CD4-positive, alpha-beta T cell treated with Interleukin-6 for 4 hours (primary cell): ENCODE results near the gene FRAS1.
"Not testable (repeated sequence)": the region's sequence is repeated elsewhere in the genome, so short reads cannot be mapped to it uniquely, and the experiment has no call there.

ENCODE experiments used
- DNase-seq: peaks from one replicate; pipeline ENCODE4 v3.0.0-alpha.2; 2020; ENCODE audit warnings: mixed read lengths

The FRAS1 gene

DNA sequence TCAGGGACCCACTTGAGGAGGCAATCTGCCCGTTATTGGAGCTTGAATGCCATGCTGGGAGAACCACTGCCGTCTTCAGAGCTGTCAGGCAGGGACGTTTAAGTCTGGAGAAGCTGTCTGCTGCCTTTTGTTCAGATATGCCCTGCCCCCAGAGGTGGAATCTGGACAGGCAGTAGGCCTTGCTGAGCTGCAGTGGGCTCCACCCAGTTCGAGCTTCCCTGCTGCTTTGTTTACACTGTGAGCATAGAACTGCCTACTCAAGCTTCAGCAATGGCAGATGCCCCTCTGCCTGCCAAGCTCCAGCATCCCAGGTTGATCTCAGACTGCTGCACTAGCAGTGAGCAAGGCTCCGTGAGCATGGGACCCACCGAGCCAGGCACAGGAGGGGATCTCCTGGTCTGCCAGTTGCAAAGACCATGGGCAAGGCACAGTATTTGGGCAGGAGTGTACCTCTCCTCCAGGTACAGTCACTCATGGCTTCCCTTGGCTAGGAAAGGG, 68.8 kb downstream of the FRAS1 start:
- not testable (repeated sequence) for DNase-seq

DNA sequence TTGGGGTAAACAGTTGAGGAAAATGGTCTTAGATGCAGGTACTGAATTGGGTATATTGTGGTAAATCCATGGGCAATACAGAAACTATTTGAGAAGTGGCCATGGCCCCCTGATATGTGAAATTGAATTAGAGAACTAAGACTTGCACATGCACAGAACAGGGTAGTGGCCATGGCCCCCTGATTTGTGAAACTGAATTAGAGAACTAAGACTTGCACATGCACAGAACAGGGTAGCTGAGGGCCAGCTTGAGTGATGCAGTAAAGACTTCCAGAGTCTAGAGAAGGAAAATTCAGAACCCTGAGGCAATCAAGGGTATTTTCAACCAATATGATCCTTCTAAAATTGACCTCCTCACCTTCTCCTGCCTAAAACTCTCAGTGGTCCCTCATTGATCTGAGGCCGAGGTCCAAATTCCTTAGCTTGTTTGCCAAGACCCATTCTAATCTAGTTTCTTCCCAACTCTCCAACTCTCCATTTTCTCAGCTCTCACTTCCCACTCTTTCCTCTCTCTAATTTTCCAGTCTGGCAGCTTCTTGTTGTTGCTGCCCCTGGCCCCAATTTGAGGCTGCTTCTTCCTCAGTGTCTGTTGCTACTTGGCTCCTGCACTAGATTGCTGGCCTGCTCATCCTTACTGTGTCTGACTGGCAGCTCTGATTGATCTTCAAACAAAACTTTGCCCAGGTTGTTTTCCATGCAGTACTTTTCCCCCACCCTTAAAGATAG, 72.4 kb downstream of the FRAS1 start:
- DNase-seq = no peak

GRCh38 chr4:78131403-78131802, 74.3 kb downstream of the FRAS1 start:
- DNase-seq = no peak

DNA sequence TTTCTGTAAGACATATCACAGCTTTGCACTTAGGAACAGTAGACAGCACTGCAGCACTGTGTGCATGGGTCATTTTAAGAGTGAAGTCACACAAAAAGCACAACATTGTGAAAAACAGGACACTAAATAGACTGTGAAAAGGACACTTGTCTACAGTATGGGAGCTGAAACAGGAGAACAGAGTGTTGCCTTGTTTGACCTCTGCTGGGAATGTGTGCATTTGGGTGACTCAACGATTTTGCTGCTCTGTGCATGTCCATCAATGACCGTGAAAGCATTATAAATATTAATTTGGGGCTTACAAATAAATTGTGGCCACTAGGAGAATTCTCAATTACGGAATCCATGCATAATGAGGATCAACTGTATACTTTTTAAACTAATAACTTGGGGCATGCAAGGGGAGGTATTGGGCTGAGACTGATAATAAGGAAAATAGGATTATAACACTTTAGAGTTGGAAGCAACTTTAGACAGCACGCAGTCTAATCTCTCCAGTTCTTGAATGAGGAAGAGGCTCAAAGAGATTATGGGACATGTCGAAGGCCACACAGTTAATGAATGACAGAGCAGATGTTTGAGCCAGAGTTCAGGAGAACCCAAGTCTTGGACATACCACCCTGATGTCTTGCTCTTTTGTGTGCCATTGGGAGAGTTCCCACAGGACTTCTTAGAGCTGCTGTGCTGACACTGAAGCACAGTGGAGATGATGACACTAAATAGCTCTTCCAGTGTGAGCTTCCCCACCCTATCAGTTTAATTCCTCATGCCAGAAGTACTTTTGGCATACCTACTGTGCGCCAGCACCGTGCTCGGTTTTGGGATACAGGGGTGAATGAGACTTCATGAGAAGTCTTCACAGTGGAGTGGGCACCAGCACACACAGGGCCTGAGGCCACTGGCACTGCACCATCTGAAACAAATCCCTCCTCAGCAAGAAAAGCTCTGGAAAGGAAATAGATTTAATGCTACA, 79.3 kb downstream of the FRAS1 start:
- DNase-seq = no peak

DNA sequence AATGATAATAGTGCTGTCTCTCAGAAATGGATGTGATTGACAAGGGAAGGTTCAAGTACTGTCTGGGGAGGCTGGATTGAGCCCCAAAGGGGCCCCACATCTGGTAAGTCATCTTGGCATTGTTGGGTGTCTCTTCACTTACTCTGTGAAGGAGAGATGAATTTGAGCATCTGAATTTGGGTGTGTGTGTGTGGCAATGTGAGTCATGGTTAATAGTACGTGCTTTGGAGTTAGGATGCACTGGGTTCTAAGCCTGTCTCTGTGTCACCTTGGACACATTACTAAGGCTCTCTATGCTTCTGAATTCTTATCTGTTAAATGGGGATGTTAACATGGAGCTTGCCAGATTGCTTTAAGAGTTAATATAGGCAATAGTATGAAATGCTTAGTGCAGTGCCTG, 80.4 kb downstream of the FRAS1 start:
- DNase-seq = no peak

GRCh38 chr4:78138252-78138651, 81.1 kb downstream of the FRAS1 start:
- no peak for DNase-seq

GRCh38 chr4:78143634-78144033, 86.5 kb downstream of the FRAS1 start:
- DNase-seq = no peak

GRCh38 chr4:78145008-78145407, 87.9 kb downstream of the FRAS1 start:
- DNase-seq = no peak

DNA sequence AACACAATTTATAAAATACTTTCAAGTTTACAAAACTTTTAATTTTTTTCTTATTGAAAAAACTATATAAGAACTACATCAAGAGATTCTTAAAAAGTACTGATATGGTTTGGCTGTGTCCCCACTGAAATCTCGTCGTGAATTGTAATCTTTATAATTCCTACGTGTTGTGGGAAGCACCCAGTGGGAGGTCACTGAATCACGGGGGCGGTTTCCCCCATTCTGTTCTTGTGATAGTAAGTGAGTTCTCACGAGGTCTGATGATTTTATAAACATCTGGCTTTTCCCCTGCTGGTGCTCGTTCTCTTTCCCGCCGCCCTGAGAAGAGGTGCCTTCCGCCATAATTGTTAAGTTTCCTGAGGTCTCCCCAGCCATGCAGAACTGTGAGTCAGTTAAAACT, 88.5 kb downstream of the FRAS1 start:
- no peak for DNase-seq

DNA sequence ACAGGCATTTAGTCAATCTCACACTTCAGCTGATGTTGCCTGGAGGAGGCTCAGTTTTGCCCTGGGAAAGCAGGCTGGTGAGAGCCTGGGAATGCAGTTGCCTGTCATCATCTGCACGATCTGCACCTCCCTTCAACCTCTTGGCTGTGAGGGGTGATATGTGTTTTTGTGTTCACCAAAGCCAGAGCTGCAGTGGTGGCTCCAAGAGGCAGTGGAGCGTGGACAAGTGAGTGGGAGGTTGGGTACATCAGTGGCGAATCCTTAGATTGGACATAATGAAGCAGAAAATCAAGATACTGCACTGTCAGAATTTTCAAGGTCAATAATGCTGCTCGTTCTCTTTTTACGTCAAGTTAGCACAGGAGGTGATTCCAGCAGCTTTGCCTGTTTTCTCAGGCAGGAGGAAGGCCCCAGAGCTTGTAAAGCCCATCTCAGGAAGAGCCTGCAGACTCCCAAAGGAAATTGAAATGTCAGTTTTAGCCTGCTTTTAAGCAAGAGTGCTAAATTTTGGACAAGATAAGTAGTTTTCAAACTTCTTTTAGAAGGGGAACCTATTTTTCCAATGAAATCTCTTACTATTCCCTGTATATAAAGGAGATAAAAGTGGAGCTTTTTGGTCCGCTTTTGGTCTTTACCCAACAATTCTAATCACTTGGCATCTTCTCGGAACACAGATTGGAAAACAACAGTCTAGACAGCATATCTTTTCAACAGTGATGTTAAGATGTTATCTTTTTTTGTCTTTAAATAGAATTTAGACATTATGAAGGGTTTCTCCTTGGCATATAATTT, 92.8 kb downstream of the FRAS1 start:
- no peak for DNase-seq

GRCh38 chr4:78150543-78150864, 93.4 kb downstream of the FRAS1 start:
- no peak for DNase-seq

DNA sequence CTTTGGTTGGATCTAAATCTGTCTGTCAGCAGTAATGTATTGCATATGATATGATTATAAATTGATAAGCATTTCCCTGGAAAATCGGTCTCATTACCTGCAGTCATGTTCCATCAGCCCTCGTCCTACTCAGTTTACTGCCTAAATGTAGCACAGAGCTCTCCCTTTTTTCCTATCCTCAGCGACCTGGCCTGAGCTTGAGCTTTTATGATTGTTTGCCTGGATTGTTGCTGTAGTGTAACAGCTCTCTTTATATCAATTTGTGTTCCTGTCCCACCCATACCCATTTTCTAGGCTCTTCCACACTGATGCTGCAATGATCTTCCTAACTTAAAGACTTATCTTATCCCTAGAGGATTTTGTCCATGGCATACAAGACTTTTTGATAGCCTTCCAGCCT, 95.7 kb downstream of the FRAS1 start:
- DNase-seq = no peak

DNA sequence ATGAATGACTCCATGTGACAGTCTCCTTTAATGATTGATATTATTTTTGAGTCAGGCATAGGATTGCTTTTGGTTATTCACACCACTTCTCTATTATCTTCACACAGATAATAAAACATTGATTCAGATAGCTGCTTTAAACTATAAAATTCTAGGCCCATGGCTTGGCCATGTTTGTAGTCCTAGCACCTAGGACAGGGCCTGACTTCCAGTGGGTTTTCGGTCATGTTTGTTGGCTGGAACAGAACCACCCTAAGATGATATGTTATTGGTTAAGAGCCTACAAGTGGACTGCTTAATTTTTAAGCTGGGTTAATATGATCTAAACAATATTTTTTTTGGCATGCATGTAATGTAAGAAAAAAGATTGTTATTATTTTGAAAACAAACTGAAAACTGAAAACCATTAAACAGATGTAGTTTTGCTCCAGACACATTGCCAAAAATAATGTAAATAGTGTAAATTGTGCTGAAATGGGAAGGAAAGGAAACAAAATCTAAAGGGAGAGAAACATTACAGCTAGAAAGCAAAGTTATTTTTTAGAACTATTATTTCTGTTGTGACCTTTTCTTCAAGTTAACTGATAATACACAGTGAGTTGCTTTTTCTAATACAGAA, 98.0 kb downstream of the FRAS1 start:
- no peak for DNase-seq

DNA sequence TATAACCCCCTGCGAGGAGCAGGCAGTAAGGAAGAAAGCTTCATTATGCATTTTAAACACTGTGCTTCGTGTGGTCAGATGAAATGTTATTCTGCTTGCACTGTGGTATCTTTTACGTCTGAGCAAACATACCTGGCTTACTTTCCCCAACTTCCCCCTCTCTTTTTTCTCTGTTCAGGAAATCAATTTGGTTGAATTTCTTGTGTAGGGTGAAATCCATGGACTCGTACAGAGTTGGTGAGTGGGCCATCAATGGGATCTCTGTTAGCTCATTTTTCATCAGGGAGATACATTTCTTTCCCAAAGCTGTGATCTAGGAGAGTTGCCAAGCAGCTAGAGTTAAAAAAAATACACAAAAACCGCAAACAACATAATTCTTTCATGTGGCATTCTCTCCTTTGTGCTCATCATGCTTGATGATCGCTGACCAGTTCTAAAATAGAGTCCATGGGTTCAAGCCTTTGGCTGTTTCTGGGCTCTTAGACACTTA, 98.5 kb downstream of the FRAS1 start:
- DNase-seq = no peak

DNA sequence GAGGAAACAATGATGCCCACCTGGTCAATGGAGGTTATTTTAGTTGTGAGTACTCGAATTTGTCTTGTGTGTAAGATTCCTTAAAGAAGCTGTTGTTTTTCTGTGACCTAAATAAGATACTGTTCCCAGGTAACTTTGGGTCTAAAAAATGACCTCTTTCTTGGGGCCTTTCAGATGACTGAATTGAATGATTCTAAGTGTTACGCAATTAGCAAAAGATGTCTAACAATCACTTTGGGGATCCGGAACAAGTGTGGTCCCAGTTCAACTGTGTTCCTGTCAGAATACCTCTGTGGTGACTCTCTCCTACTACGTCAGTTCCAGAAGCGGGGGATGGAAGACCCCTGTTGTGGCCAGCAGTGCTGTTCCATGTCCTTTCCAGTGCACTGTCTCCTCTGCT, 99.4 kb downstream of the FRAS1 start:
- DNase-seq = no peak

DNA sequence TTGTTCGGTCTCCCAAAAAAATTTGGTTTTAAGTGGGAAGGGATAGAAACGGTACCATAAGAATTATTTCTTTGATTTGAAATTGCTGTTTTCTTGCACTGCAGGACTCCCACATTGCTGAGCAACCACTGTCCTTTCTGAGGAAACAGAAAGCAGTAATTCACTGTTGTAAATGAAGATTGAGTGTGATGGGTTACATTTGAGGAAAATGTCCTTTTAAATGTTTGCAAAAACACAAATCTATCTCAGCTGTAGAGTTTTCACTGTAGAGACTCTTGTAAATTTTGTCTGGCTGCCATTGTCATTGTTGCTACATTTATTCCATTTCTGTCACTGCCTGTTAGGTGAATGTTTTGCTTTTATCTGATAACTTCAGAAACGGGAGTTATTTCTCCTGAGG, 105.2 kb downstream of the FRAS1 start:
- no peak for DNase-seq

DNA sequence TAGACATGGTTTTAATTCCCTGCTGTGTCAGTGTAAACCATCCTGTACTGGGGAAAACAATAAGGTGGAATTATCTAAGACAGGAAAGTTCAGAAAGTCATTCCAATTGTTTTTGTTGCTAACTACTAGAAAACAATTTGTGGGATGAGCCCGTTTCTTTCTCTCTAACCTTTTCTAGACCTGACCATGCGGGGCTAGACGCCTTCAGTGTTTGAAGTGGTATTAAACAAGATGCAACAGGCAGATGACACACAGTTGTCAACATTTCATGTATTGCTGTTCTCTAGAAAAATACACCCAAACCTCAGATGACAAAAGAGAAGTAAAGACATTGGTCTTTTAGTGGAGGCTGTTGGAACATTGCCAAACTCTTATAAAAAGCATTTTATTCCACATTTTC, 105.7 kb downstream of the FRAS1 start:
- no peak for DNase-seq

DNA sequence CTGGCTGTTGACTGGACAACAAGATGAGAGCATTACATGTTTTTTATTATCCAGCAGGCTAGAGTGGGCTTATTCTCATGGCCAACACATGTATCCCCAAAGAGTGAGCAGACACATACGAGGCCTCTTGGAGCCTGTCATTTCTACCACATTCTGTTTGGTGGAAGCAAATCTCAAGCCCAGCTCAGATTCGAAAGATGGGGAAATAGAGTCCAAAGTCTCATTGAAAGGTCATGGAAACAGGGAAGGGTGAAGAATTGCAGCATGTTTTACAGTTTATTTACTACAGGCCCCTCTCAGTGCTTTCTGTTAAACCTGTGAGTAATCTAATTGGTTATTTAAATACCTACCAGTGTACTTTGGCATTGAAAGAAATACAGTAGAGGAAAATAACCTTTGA, 108.6 kb downstream of the FRAS1 start:
- DNase-seq = no peak

DNA sequence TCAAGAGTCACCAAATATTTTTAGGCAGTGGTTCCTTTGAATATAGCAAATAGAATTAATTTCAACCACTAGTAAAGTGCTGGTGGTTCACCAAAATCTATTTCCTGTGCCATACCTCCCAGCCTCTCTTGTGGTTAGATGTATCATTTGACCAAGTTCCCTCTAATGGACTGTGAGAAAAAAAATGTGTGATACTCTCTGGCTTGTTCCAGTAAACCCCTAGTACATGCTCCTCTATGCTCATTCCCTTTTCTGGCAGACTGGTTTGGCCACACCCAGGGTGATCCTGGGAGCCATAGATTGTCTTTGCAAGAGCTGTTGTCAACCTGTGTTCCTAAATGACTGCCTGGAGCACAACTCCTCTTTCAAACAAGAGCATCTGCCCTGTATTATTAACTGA, 109.5 kb downstream of the FRAS1 start:
- DNase-seq = no peak

DNA sequence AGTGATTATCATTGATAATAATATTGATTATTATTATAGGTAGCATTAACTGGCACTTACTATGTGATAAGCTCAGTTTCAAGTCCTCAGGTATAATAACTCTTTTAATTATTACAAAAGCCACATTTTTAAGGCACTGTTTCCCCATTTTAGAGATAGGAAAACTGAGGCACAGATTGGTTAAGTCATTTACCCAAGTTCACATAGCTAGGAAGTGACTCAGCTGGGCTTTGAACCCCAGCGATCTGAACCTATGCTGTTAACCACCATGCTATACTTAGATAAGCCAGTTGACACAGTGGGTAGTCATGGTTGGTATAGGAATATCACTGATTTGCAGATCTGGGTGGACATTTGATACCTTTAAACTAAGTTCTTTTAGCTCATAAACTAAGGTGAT, 110.4 kb downstream of the FRAS1 start:
- no peak for DNase-seq

DNA sequence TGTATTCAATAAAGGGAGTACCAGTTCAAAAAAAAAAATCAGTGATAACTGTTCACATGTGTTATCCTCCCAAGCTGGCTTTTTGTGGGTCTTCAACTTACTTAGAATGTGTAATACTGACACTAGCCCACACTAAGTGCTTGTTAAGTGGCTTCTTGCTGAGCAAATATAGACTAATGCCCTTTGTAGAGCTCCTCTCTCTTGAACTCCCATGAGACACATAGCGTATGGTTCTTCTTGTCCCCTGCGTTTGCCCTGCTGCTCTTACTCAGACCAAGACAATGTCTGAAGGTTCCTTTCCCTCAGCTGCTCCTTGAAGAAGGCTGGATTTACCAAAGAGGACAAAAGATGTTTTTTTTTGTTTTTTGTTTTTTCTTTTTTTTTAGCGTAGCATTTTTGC, 110.9 kb downstream of the FRAS1 start:
- no peak for DNase-seq

GRCh38 chr4:78169728-78170127, 112.6 kb downstream of the FRAS1 start:
- DNase-seq = no peak

GRCh38 chr4:78171482-78171881, 114.4 kb downstream of the FRAS1 start:
- DNase-seq = no peak
